Measurements from ENCODE around the gene TM2D1. TPM values are rescaled to one million over a fixed set of nuclear protein-coding genes. Genes with fewer than 3 reads are reported as not detected.

TM2D1 gene
- total RNA-seq, 1 experiment from 2014 or later = 27.2 TPM

DNA sequence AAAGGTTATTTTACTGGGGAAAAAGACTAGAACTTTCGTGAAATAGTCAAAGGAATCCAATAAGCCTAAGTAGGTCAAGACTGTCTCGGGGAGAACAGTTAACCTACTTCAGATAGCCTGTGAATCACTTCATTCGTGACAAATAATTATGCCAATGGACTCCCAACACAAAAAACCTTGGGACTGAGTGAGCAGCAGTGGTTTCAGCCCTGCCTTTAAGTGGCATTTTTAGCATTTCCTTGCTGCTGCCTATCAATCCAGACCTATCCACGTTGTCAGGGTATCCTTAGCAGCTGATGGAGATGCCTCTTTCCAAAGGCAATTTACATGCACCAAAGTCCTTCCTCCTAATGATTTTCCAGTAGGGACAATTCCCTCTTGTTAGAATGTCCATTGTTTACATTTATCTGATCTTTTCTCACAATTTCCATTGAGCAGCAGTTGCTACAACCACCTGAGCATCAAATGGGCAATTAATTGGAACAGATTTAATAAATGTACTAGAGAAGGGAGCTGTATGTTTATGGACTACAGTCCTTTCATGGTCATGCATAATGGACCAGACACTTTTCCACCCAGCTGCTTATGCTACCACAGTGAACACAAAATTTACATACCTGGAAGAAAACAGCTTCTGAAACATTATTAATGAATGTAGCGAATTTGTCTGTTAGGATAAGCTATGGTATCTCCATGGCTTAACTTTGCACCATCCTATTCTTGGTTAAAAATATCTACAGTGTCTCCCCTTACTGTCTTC is 75.8 kb downstream of the TM2D1 start:
- no TSS peak for BruUV-seq (replicated peaks)
- H3K4me1 ChIP-seq (ENCODE audit: insufficient read depth, low read length, poor library complexity, severe bottlenecking) = no peaks in the 10 kb centered on the region
- H3K27me3 ChIP-seq (replicated peaks; ENCODE audit: insufficient read depth, low read depth, low read length, poor library complexity) = no peaks in the 10 kb centered on the region
- no peaks in the 10 kb centered on the region for H3K9me3 ChIP-seq (ENCODE audit: low read depth, low read length, poor library complexity, severe bottlenecking)
- H3K27ac ChIP-seq (ENCODE audit: low read depth, low read length, poor library complexity, severe bottlenecking) = no peak overlapping the region
- POLR2A ChIA-PET (ENCODE audit: low non-redundant PET) = no interaction called here
- H3K4me3 ChIP-seq (ENCODE audit: low read depth, low read length, poor library complexity, severe bottlenecking) = no peak overlapping the region
- intact Hi-C loops (cut with micrococcal nuclease; ENCODE audit: unreplicated experiment) = loop anchor here (10.0 kb wide), 1 partner anchor 206 kb away; no protein-coding TSS in a partner anchor
- TF ChIP-seq EZH2 (IDR thresholded peaks at IDR 0.05; ENCODE audit: borderline replicate concordance, low read depth, low read length, poor library complexity, severe bottlenecking) = no peak
- TF ChIP-seq, protein P1, sequence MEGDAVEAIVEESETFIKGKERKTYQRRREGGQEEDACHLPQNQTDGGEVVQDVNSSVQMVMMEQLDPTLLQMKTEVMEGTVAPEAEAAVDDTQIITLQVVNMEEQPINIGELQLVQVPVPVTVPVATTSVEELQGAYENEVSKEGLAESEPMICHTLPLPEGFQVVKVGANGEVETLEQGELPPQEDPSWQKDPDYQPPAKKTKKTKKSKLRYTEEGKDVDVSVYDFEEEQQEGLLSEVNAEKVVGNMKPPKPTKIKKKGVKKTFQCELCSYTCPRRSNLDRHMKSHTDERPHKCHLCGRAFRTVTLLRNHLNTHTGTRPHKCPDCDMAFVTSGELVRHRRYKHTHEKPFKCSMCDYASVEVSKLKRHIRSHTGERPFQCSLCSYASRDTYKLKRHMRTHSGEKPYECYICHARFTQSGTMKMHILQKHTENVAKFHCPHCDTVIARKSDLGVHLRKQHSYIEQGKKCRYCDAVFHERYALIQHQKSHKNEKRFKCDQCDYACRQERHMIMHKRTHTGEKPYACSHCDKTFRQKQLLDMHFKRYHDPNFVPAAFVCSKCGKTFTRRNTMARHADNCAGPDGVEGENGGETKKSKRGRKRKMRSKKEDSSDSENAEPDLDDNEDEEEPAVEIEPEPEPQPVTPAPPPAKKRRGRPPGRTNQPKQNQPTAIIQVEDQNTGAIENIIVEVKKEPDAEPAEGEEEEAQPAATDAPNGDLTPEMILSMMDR (conservative IDR thresholded peaks at IDR 0.05; ENCODE audit: low read depth, low read length) = no peak
- CTCF ChIA-PET = no interaction called here
- no peaks in the 10 kb centered on the region for H3K36me3 ChIP-seq (ENCODE audit: insufficient read depth, low read length, poor library complexity, severe bottlenecking)
- no peak for DNase-seq (ENCODE audit: low spot score)

DNA sequence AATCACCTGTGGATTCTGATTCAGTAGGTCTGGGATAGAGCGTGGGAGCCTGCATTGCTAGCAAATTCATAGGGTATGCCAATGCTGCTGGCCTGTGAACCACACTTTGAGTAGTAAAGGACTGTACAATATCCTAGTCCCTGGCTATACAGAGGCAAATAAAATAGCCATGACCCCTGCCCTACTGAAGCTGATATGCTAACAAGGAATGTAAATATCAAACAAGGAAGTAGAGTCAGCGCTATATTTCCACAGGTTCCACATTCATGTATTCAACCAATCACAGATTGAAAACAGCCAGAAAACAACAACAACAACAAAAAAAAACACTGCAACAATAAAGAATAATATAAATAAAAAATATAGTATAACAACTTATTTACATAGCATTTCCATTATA is 77.8 kb downstream of the TM2D1 start:
- no peak for DNase-seq (ENCODE audit: low spot score)
- Histone ChIP-seq H3K4me1 (ENCODE audit: insufficient read depth, low read length, poor library complexity, severe bottlenecking) (no peaks in the 10 kb centered on the region), H3K9me3 (ENCODE audit: low read depth, low read length, poor library complexity, severe bottlenecking) (no peaks in the 10 kb centered on the region), H3K36me3 (ENCODE audit: insufficient read depth, low read length, poor library complexity, severe bottlenecking) (no peaks in the 10 kb centered on the region), H3K27ac (ENCODE audit: low read depth, low read length, poor library complexity, severe bottlenecking) (no peak overlapping the region), H3K4me3 (ENCODE audit: low read depth, low read length, poor library complexity, severe bottlenecking) (no peak overlapping the region), H3K27me3 (replicated peaks; ENCODE audit: insufficient read depth, low read depth, low read length, poor library complexity) (no peaks in the 10 kb centered on the region)
- BruUV-seq (replicated peaks) = no TSS peak
- CTCF ChIA-PET = no interaction called here
- POLR2A ChIA-PET (ENCODE audit: low non-redundant PET) = no interaction called here
- intact Hi-C loops (cut with micrococcal nuclease; ENCODE audit: unreplicated experiment) = loop anchor here (10.0 kb wide), 1 partner anchor 208 kb away; no protein-coding TSS in a partner anchor
- TF ChIP-seq, protein P1 (conservative IDR thresholded peaks at IDR 0.05; ENCODE audit: low read depth, low read length) = no peak
- TF ChIP-seq EZH2 (IDR thresholded peaks at IDR 0.05; ENCODE audit: borderline replicate concordance, low read depth, low read length, poor library complexity, severe bottlenecking) = no peak

- POLR2A ChIA-PET (ENCODE audit: low non-redundant PET) = no interaction called here
- H3K4me1 ChIP-seq (ENCODE audit: insufficient read depth, low read length, poor library complexity, severe bottlenecking) = peaks cover 6% of the 10 kb centered on the region
- CTCF ChIA-PET = no interaction called here
- TF ChIP-seq, protein P1 (conservative IDR thresholded peaks at IDR 0.05; ENCODE audit: low read depth, low read length) = no peak
- TF ChIP-seq EZH2 (IDR thresholded peaks at IDR 0.05; ENCODE audit: borderline replicate concordance, low read depth, low read length, poor library complexity, severe bottlenecking) = no peak
- no TSS peak for BruUV-seq (replicated peaks)
- no peak overlapping the region for H3K27ac ChIP-seq (ENCODE audit: low read depth, low read length, poor library complexity, severe bottlenecking)
- DNase-seq (ENCODE audit: low spot score) = no peak
- H3K4me3 ChIP-seq (ENCODE audit: low read depth, low read length, poor library complexity, severe bottlenecking) = no peak overlapping the region
- H3K36me3 ChIP-seq (ENCODE audit: insufficient read depth, low read length, poor library complexity, severe bottlenecking) = no peaks in the 10 kb centered on the region
- intact Hi-C loops (cut with micrococcal nuclease; ENCODE audit: unreplicated experiment) = loop anchor here (10.0 kb wide), 1 partner anchor 209 kb away; no protein-coding TSS in a partner anchor
- no peaks in the 10 kb centered on the region for H3K9me3 ChIP-seq (ENCODE audit: low read depth, low read length, poor library complexity, severe bottlenecking)
- H3K27me3 ChIP-seq (replicated peaks; ENCODE audit: insufficient read depth, low read depth, low read length, poor library complexity) = no peaks in the 10 kb centered on the region
Observed at GRCh38 chr1:61645476-61645875, 79.5 kb downstream of the TM2D1 start.

Data from A673 (cell line).